DOHH2 (cell line): ENCODE data around the gene POU2F2.

Source experiments
- EZH2phosphoT487 ChIP-seq: fragments of 200-600 bp; sonication (generic); IDR thresholded peaks from 2 replicates; pipeline ENCODE4 v1.6.1; 2017; ENCODE audit warnings: borderline replicate concordance, mild to moderate bottlenecking, antibody characterized with exemption, low read length, moderate library complexity, mixed read lengths
- TF ChIP-seq, protein P1 (sequence below): fragments of 200-600 bp; sonication (generic); IDR thresholded peaks from one replicate; pipeline ENCODE4 v1.5.1; 2014; ENCODE audit warnings: antibody characterized with exemption, mild to moderate bottlenecking, low read depth, low read length; ENCODE audit not compliant: poor library complexity, severe bottlenecking

- TF ChIP-seq, protein P1, sequence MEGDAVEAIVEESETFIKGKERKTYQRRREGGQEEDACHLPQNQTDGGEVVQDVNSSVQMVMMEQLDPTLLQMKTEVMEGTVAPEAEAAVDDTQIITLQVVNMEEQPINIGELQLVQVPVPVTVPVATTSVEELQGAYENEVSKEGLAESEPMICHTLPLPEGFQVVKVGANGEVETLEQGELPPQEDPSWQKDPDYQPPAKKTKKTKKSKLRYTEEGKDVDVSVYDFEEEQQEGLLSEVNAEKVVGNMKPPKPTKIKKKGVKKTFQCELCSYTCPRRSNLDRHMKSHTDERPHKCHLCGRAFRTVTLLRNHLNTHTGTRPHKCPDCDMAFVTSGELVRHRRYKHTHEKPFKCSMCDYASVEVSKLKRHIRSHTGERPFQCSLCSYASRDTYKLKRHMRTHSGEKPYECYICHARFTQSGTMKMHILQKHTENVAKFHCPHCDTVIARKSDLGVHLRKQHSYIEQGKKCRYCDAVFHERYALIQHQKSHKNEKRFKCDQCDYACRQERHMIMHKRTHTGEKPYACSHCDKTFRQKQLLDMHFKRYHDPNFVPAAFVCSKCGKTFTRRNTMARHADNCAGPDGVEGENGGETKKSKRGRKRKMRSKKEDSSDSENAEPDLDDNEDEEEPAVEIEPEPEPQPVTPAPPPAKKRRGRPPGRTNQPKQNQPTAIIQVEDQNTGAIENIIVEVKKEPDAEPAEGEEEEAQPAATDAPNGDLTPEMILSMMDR = no peak
- TF ChIP-seq EZH2phosphoT487 = no peak
Measured at GRCh38 chr19:42169486-42170413, 37.5 kb upstream of the POU2F2 start.
